ENCODE results near the gene ACTN4.

DNA sequence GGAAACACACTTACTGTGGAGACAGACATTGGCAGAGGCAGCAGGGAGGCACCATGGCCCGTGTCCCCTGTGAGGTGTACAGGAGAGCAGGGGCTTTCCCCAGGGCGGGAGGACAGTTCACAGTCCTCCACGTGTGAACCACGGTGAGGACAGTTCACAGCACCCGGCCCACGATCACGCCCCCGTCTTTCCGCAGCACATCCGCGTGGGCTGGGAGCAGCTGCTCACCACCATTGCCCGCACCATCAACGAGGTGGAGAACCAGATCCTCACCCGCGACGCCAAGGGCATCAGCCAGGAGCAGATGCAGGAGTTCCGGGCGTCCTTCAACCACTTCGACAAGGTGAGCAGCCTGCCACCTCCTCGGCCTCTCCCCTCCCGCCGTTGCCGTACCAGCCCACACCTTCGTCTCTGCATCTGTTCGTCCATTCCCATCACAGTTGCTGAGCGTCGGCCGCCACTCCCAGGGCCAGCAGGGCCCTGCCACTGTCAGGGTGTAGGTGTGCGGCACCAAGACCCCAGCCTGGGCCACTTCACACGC lies 79.4 kb downstream of the ACTN4 start:
- TF ChIP-seq CTCF (IDR thresholded peaks at IDR 0.05) (no peak), POLR2A (IDR thresholded peaks at IDR 0.05) (no peak)
